Stromal cell of bone marrow (primary cell): ENCODE results near the gene NAA16.
"Not testable (repeated sequence)": the region's sequence is repeated elsewhere in the genome, so short reads cannot be mapped to it uniquely, and the experiment has no call there.

Experiments used
- DNase-seq: peaks from one replicate; pipeline ENCODE4 v3.0.0-alpha.2; 2012; ENCODE audit warnings: low read depth

The NAA16 gene

GRCh38 chr13:41310963-41311405 is at the start of gene NAA16:
Gene NAA16, plus strand, starts transcription at chr13:41311267. Its CDS starts 262 bp downstream, at chr13:41311529.
- DNase-seq, result peak; percentile 59

GRCh38 chr13:41263261-41263971 is 47.7 kb upstream of the NAA16 start, which contains the start of gene MTRF1:
Gene MTRF1, minus strand, starts transcription at chr13:41263576. Its CDS starts 2,669 bp downstream, at chr13:41260907.
- peak; percentile 67 for DNase-seq

- no peak for DNase-seq
These were observed 44.0 kb upstream of the NAA16 start for GRCh38 chr13:41267106-41267505.

DNA sequence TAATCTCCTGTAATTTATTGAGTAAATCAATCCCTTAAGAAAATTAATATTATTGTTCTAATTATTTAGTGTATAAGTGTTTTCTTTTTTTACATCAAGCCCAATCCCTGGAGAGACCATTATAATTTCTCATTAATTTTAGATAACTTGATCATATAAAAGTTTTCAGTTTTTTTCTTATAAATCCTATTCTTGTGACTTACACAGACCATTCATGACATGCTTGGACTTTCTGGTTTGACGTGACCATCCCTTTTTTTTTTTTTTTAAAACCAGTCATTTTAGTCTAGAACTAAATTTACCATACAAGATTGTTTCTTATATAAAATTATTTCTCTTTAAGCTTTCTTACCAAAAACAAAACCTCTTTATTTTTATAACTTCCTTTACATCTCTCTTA is 42.3 kb upstream of the NAA16 start:
- DNase-seq, result no peak

- DNase-seq, result no peak
These were observed 39.4 kb upstream of the NAA16 start for GRCh38 chr13:41271456-41272285.

GRCh38 chr13:41273831-41274441 is 37.1 kb upstream of the NAA16 start:
- DNase-seq, result no peak

- DNase-seq, result no peak
These were observed 36.2 kb upstream of the NAA16 start for GRCh38 chr13:41274881-41275280.

GRCh38 chr13:41276824-41277223 is 34.2 kb upstream of the NAA16 start:
- DNase-seq, result no peak

DNA sequence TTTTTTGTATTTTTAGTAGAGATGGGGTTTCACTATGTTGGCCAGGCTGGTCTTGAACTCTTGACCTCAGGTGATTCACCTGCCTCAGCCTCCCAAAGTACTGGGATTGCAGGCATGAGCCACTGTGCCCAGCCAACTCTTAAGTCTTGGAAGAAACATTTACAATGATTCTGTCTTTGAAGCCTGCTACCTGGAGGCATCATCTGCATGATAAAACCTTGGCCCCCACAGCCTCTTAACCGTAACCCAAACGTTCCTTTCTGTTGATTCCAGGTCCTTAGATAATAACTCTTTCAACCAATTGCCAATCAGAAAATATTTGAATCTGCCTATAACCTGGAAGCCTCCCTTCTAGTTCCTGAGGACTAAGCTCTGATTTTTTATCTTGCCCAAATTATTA is 31.9 kb upstream of the NAA16 start:
- not testable (repeated sequence) for DNase-seq

GRCh38 chr13:41282129-41282571 is 28.9 kb upstream of the NAA16 start:
- no peak for DNase-seq

GRCh38 chr13:41284512-41285288 is 26.4 kb upstream of the NAA16 start:
- DNase-seq, result peak; percentile 65

DNA sequence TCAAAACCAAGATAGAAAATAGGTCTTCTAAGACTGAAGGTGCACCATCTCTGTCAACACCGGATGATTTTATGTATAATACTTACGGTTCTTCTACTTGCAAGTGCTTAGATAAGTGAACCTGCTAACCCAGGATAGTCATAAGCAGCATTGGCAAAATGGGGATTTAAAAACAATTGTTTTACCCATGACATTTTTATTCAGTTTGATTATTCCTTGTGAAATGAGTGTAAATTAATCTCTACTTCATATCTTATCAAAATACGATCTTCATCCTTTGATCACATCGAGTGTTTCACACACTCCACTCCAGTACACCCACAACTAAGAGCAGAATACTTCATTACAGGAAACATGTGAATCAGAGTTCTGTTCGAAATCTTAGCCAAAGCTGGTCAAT is 24.7 kb upstream of the NAA16 start:
- DNase-seq, result no peak

GRCh38 chr13:41289463-41289881 is 21.6 kb upstream of the NAA16 start:
- no peak for DNase-seq

- DNase-seq, result no peak
These were observed 19.8 kb upstream of the NAA16 start for GRCh38 chr13:41291246-41291645.

DNA sequence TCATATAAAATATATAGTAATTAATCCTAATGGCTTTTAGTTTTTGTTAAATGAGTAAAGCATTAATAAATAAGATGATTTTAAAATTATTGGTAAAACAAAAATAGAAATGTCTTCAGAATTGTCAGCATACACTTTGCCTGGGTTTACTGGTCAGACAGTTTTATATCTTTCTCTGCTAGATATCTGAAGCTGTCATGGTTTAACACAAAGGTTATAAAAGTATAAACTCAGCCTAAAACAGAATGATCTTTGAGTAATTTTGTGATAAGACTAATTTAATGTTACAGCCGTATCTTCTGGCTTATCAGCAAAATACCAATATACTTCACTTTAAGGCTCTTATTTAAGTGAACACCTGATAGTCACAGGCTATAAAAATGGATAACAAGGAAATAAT is 17.8 kb upstream of the NAA16 start:
- no peak for DNase-seq

- no peak for DNase-seq
These were observed 16.2 kb upstream of the NAA16 start for GRCh38 chr13:41294914-41295313.

DNA sequence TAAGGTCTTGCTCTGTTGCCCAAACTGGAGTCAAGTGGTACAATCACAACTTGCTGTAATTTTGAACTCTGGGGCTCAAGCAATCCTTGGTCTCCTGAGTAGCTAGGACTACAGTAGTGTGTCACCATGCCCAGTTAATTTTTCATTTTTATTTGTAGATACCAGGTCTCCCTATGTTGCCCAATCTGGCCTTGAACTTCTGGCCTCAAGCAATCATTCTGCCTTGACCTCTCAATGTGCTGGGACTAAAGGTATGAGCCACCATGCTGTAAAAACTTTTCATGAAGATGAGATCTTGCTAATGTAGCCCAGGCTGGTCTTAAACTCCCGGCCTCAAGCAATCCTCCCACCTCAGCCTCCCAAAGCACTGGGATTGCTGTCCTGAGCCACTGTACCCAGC is 15.1 kb upstream of the NAA16 start:
- no peak for DNase-seq

DNA sequence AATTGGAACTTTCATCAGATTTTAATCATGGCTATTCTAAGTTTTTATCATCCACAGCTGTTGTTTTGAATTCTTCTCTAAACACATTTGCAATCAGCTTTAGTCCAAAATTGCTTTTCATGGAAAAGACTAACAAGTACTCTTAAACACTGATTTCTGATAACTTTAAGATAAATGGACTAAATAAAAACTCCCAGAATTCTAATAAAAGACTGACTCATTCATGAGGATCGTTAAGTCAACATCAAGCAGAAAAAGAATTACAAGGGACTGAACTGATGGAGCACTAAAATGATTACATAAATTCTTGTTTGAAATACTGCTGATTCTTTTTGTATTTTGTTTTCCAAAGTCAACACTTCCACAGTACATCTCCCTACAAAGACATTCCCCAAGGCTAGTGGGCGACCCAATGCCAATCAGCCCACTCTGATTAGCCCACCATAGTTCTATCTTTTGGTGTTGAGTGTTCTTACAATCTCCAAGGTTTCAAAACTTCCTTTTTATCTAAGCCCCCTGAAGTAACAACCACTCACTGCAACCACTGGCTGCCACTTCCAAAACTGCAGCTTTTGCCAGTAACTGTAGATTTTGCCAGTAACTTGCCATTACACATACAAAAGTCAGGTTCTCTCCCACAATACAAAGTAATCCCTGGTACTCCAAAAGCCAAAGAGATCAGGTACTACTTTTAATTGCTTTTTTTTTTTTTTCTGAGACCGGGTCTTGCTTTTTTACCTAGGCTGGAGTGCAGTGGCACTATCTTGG is 14.0 kb upstream of the NAA16 start:
- DNase-seq, result no peak

DNA sequence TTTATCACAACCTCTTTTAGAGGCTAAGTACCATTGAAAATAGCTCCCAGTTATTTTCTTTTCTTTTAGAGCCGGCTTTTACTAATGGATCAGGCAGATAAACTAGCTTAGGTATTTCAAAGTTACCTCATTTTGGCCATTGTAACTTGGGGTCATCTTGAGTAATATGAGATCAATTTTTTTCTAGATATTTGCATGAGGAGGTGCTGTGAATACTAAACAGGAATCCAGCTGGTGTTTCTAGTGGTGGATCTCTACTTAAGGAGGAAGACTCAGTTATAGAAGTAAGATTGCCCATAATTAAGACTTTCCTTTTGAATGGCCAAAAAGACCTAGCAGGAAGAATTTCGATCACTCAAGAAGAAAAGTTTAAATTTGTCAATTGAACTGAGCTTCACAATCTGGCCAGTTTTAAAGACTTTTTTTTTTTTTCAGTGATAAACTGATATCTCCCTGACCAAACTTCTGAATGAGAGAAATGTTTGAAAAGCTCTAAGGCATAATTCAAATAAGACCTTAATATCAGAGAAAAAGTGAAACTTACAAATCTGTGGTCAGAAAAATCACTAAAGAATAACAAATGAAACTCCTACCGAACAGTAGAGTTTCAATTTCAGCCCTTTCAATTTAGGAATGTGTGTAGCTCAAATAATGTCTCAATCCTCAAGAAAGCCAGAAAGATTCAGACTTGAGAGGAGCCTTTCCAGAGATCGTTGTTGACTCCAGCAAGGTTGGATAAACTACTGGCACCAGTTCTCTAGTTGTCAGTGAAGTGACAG is 11.6 kb upstream of the NAA16 start:
- DNase-seq, result no peak

- no peak for DNase-seq
These were observed 8.3 kb upstream of the NAA16 start for GRCh38 chr13:41302743-41303142.
